ENCODE results near the gene PRRT1B.

- no peak for TF ChIP-seq ZMIZ1 (IDR thresholded peaks at IDR 0.05; ENCODE audit: low read depth in 2 of 2, low read length in 2 of 2)
- no peak for TF ChIP-seq PRPF4 (IDR thresholded peaks at IDR 0.05; ENCODE audit: insufficient read depth, low read depth, low read length, poor library complexity, severe bottlenecking)
- TF ChIP-seq ZNF24 (IDR thresholded peaks at IDR 0.05) = no peak
- no peak for TF ChIP-seq TARDBP (IDR thresholded peaks at IDR 0.05)
- TF ChIP-seq BRF1 (IDR thresholded peaks at IDR 0.05; ENCODE audit: borderline replicate concordance, extremely low read depth, insufficient read length) = no peak
- no peak for TF ChIP-seq BHLHE40 (IDR thresholded peaks at IDR 0.05; ENCODE audit: low read length)
- no peak for TF ChIP-seq NBN (IDR thresholded peaks at IDR 0.05; ENCODE audit: low read depth)
- no peak for TF ChIP-seq TAF15 (IDR thresholded peaks at IDR 0.05; ENCODE audit: low read depth, low read length)
- no peak for TF ChIP-seq POLR2A (conservative IDR thresholded peaks at IDR 0.05)
- no peak for TF ChIP-seq TCF7L2 (IDR thresholded peaks at IDR 0.05; ENCODE audit: low read depth, low read length)
- TF ChIP-seq RNF2 (IDR thresholded peaks at IDR 0.05) = no peak
- TF ChIP-seq STAT6 (CRISPR knock-in tag; IDR thresholded peaks at IDR 0.05) = no peak
These were observed 43.9 kb downstream of the PRRT1B start for GRCh38 chr9:131589124-131589711.
